Pancreas (tissue), 10 donors: Measurements from ENCODE around the gene CANT1. TPM values are rescaled to one million over a fixed set of nuclear protein-coding genes. Genes with fewer than 3 reads are reported as not detected.

Experiments
- ATAC-seq, 4 donors: fragments of 200-7000 bp; cut with Tn5 transposase; one replicate each; pipeline versions ENCODE4 v1.8.0 to v1.9.1; 2020; ENCODE audit warnings: mild to moderate bottlenecking in 4 of 4, moderate library complexity in 4 of 4
- DNase-seq, 6 donors: peaks; one replicate each; pipeline ENCODE4 v3.0.0-alpha.2; 2020
- FAIRE-seq: peaks from 2 replicates; lab custom pipeline; 2012; peaks lifted over from hg19 to GRCh38; lab: Jason Lieb, UNC
- H3K27ac ChIP-seq, 4 donors: fragments of 200-600 bp; sonication (generic); 1 replicate in 3 of 4; 2 replicates in 1 of 4; pipeline versions ENCODE4 v1.5.0 to v1.8.0; 2020
- H3K27me3 ChIP-seq, 4 donors: fragments of 200-600 bp; one replicate each; pipeline ENCODE4 v1.8.0; 2021
- H3K36me3 ChIP-seq, 3 donors: fragments of 200-600 bp; sonication (generic) in 1 of 3; one replicate each; pipeline versions ENCODE4 v1.5.0 to v1.8.0; 2020 to 2021
- H3K4me1 ChIP-seq, 3 donors: fragments of 200-600 bp; one replicate each; pipeline ENCODE4 v1.8.0; 2021
- H3K4me3 ChIP-seq, 4 donors: fragments of 200-600 bp; sonication (generic) in 2 of 4; one replicate each; pipeline versions ENCODE4 v1.5.0 to v1.8.0; 2020 to 2021
- H3K9me3 ChIP-seq, 4 donors: fragments of 200-600 bp; one replicate each; pipeline ENCODE4 v1.8.0; 2021
- CTCF ChIP-seq, 4 donors: fragments of 200-600 bp; sonication (generic) in 3 of 4; IDR thresholded peaks; one replicate each; pipeline versions ENCODE4 v1.5.0 to v1.8.0; 2021; ENCODE audit warnings: antibody characterized with exemption in 4 of 4
- WGBS, 2 donors: extraction: QIAGEN DNeasy Blood & Tissue Kit; methylation state at CpG; one replicate each; pipeline ENCODE4 v1.1.7; 2013; 5-methylcytosine and 5-hydroxymethylcytosine counted together
- intact Hi-C, 3 donors: fragments of 100-400 bp; cut with DNase I; formaldehyde crosslinking; loops; one replicate each; pipeline versions ENCODE4 v1.11.1 to v1.14.2; 2022
- polyA plus RNA-seq, 2 donors: library from polyadenylated mRNA; stranded (reverse); fragments of 200-250 nt; gene quantifications; one replicate each; pipeline ENCODE4 v1.2.3, GENCODE V29; 2013
- total RNA-seq, 6 donors: library from RNA; stranded (reverse); fragmentation: NEBNext Ultra II Directional in 4 of 6; extraction: Animal tissue kit (Norgen Biotek cat#: 25700) in 4 of 6; gene quantifications; one replicate each; pipeline versions ENCODE4 v1.2.1 to v1.2.4, GENCODE V29; 2021 to 2023
- donor health status: healthy with polysubstance abuse.
- donor health status: DM: no; HTN: no; CAD: no; lungs with moderate emphysema.
- donor health status: DM: no; HTN: no; CAD: no.
- donor health status: control.
- donor health status: control.
- donor health status: Bipolar disorder and iron deficiency.
- donor health status: DM: yes; HTN: yes; CAD: no.
- donor health status: DM: no; HTN: no; CAD: no.
- donor health status: DM: no; HTN: no; CAD: no.
- donor health status: DM: yes; HTN: yes; CAD: no.

CANT1 gene
- total and polyA plus RNA-seq, 8 donors, result 7.4 to 45.0 (median 25.5) TPM

GRCh38 chr17:78970834-78971755 is 38.5 kb downstream of the CANT1 start:
- Histone ChIP-seq H3K27me3 (no peaks in the 10 kb centered on the region), H3K9me3 (no peaks in the 10 kb centered on the region), H3K4me3 (no peak overlapping the region), H3K27ac (peak overlapping the region in 3 of 4 donors; percentile 11 to 37 (median 25)), H3K4me1 (peaks cover 6 to 12% (median 8%) of the 10 kb centered on the region in 3 donors), H3K36me3 (no peaks in the 10 kb centered on the region)
- DNase-seq (peak; percentile 71 to 91 (median 86)), ATAC-seq (peak; percentile 53 to 77 (median 70)), FAIRE-seq (no peak)
- TF ChIP-seq CTCF (IDR thresholded peaks at IDR 0.05), result peak; percentile 72 to 84 (median 81)
- 22% methylated on average over 31 to 33 of the region's 33 CpGs for WGBS, 2 donors
- intact Hi-C loops, result loop anchor here in 1 of 3 donors (5.0 kb wide), 2 partner anchors 104 to 474 kb away; no protein-coding TSS in a partner anchor

- no peak overlapping the region for H3K27ac ChIP-seq
- intact Hi-C loops, result loop anchor here in 2 of 3 donors (5.0 kb wide), 2 partner anchors 103 to 473 kb away; no protein-coding TSS in a partner anchor
These were observed 39.7 kb downstream of the CANT1 start for GRCh38 chr17:78969865-78970264.

GRCh38 chr17:78967782-78968362 is 41.7 kb downstream of the CANT1 start:
- no peaks in the 10 kb centered on the region for H3K27me3 ChIP-seq
- H3K9me3 ChIP-seq, result no peaks in the 10 kb centered on the region
- WGBS, 2 donors, result 87 to 92% methylated on average over 21 of the region's 21 CpGs
- FAIRE-seq (no peak), DNase-seq (no peak), ATAC-seq (no peak)
- TF ChIP-seq CTCF (IDR thresholded peaks at IDR 0.05), result no peak
- H3K36me3 ChIP-seq, result no peaks in the 10 kb centered on the region
- H3K4me3 ChIP-seq, result no peak overlapping the region
- intact Hi-C loops, result loop anchor here in 1 of 3 donors (5.0 kb wide), 1 partner anchor 101 kb away; no protein-coding TSS in a partner anchor
- peaks cover 0 to 8% (median 5%) of the 10 kb centered on the region in 3 donors for H3K4me1 ChIP-seq
- no peak overlapping the region for H3K27ac ChIP-seq

More at GRCh38 chr17:78969865-78970264, 39.7 kb downstream of the CANT1 start:
- DNase-seq (no peak), ATAC-seq (no peak), FAIRE-seq (no peak)
- Histone ChIP-seq H3K4me1 (peaks cover 0 to 8% (median 5%) of the 10 kb centered on the region in 3 donors), H3K4me3 (no peak overlapping the region), H3K36me3 (no peaks in the 10 kb centered on the region), H3K9me3 (no peaks in the 10 kb centered on the region), H3K27me3 (no peaks in the 10 kb centered on the region)
- TF ChIP-seq CTCF (IDR thresholded peaks at IDR 0.05), result no peak
- WGBS, 2 donors, result 87 to 91% methylated on average over 8 to 9 of the region's 9 CpGs

- Histone ChIP-seq H3K36me3 (no peaks in the 10 kb centered on the region), H3K27me3 (no peaks in the 10 kb centered on the region), H3K4me1 (peaks cover 0 to 8% (median 5%) of the 10 kb centered on the region in 3 donors), H3K9me3 (no peaks in the 10 kb centered on the region), H3K4me3 (no peak overlapping the region), H3K27ac (no peak overlapping the region)
- 87 to 89% methylated on average over 23 of the region's 23 CpGs for WGBS, 2 donors
- ATAC-seq, result no peak
- intact Hi-C loops, result loop anchor here in 1 of 3 donors (5.0 kb wide), 1 partner anchor 100 kb away; no protein-coding TSS in a partner anchor
- DNase-seq, result no peak
- no peak for TF ChIP-seq CTCF (IDR thresholded peaks at IDR 0.05)
- no peak for FAIRE-seq
These were observed 42.5 kb downstream of the CANT1 start for GRCh38 chr17:78966910-78967600.
